ES-I3 (cell line): ENCODE results near the gene FECH.
"Not testable (repeated sequence)": the region's sequence is repeated elsewhere in the genome, so short reads cannot be mapped to it uniquely, and the experiment has no call there.

Source experiments
- H3K36me3 ChIP-seq: 2 replicates; pipeline ENCODE4 v1.6.1; 2013; ENCODE audit warnings: mild to moderate bottlenecking, low read length, control low read depth, moderate library complexity; ENCODE audit not compliant: insufficient read depth
- H3K4me1 ChIP-seq: 2 replicates; pipeline ENCODE4 v1.6.1; 2013; ENCODE audit warnings: mild to moderate bottlenecking, control low read depth, low read length; ENCODE audit not compliant: insufficient read depth
- H3K9ac ChIP-seq: 2 replicates; pipeline ENCODE4 v1.6.1; 2013; ENCODE audit warnings: low read depth, mild to moderate bottlenecking, low read length, moderate library complexity
- H3K9me3 ChIP-seq: 2 replicates; pipeline ENCODE4 v1.6.1; 2013; ENCODE audit warnings: mild to moderate bottlenecking, low read length, moderate library complexity; ENCODE audit not compliant: control insufficient read depth, insufficient read depth

FECH gene

GRCh38 chr18:57533006-57533867, 53.3 kb downstream of the FECH start:
- H3K4me1 ChIP-seq = peaks cover 8% of the 10 kb centered on the region
- H3K36me3 ChIP-seq = no peaks in the 10 kb centered on the region
- no peaks in the 10 kb centered on the region for H3K9me3 ChIP-seq
- H3K9ac ChIP-seq = no peak overlapping the region

GRCh38 chr18:57529151-57529550, 57.4 kb downstream of the FECH start:
- peaks cover 6% of the 10 kb centered on the region for H3K4me1 ChIP-seq
- no peak overlapping the region for H3K9ac ChIP-seq
- H3K36me3 ChIP-seq = no peaks in the 10 kb centered on the region
- H3K9me3 ChIP-seq = no peaks in the 10 kb centered on the region

- Histone ChIP-seq H3K4me1 (peaks cover under 1% of the 10 kb centered on the region; the same call in 1 of the 2 replicates), H3K9me3 (no peaks in the 10 kb centered on the region), H3K9ac (no peak overlapping the region), H3K36me3 (no peaks in the 10 kb centered on the region)
Observed at GRCh38 chr18:57527556-57528229, 58.8 kb downstream of the FECH start.

GRCh38 chr18:57523171-57523956, 63.1 kb downstream of the FECH start:
- Histone ChIP-seq H3K4me1 (no peaks in the 10 kb centered on the region), H3K36me3 (no peaks in the 10 kb centered on the region), H3K9ac (no peak overlapping the region), H3K9me3 (no peaks in the 10 kb centered on the region)

GRCh38 chr18:57522348-57522747, 64.2 kb downstream of the FECH start:
- H3K4me1 ChIP-seq, H3K9me3 ChIP-seq, H3K9ac ChIP-seq, H3K36me3 ChIP-seq: not testable (repeated sequence)

GRCh38 chr18:57519668-57520424, 66.7 kb downstream of the FECH start:
- Histone ChIP-seq H3K9me3 (no peaks in the 10 kb centered on the region), H3K9ac (no peak overlapping the region), H3K36me3 (no peaks in the 10 kb centered on the region), H3K4me1 (no peaks in the 10 kb centered on the region)

GRCh38 chr18:57518533-57518932, 68.0 kb downstream of the FECH start:
- H3K9ac ChIP-seq = no peak overlapping the region
- H3K36me3 ChIP-seq = no peaks in the 10 kb centered on the region
- no peaks in the 10 kb centered on the region for H3K9me3 ChIP-seq
- H3K4me1 ChIP-seq = no peaks in the 10 kb centered on the region

- Histone ChIP-seq H3K36me3 (no peaks in the 10 kb centered on the region), H3K4me1 (no peaks in the 10 kb centered on the region), H3K9me3 (no peaks in the 10 kb centered on the region), H3K9ac (no peak overlapping the region)
Observed at GRCh38 chr18:57516056-57516455, 70.4 kb downstream of the FECH start.

- Histone ChIP-seq H3K9me3 (no peaks in the 10 kb centered on the region; the same call in 1 of the 2 replicates), H3K4me1 (no peaks in the 10 kb centered on the region), H3K36me3 (no peaks in the 10 kb centered on the region), H3K9ac (no peak overlapping the region)
Observed at GRCh38 chr18:57505231-57505630, 81.3 kb downstream of the FECH start.

GRCh38 chr18:57502624-57503023, 83.9 kb downstream of the FECH start:
- H3K9me3 ChIP-seq = no peaks in the 10 kb centered on the region; the same call in 1 of the 2 replicates
- no peaks in the 10 kb centered on the region for H3K36me3 ChIP-seq
- no peaks in the 10 kb centered on the region for H3K4me1 ChIP-seq
- H3K9ac ChIP-seq = no peak overlapping the region

GRCh38 chr18:57498682-57499256, 87.7 kb downstream of the FECH start:
- H3K4me1 ChIP-seq = no peaks in the 10 kb centered on the region
- H3K9ac ChIP-seq = no peak overlapping the region
- H3K36me3 ChIP-seq = no peaks in the 10 kb centered on the region
- H3K9me3 ChIP-seq = no peaks in the 10 kb centered on the region; the same call in 1 of the 2 replicates
